ENCODE data around the gene GAGE13. TPM values are rescaled to one million over a fixed set of nuclear protein-coding genes. Genes with fewer than 3 reads are reported as not detected.

The GAGE13 gene
- total and polyA plus RNA-seq, 2 donors (not counting 3 experiments of a cell fraction or from before 2014, with no cell fraction given) = not detected

DNA sequence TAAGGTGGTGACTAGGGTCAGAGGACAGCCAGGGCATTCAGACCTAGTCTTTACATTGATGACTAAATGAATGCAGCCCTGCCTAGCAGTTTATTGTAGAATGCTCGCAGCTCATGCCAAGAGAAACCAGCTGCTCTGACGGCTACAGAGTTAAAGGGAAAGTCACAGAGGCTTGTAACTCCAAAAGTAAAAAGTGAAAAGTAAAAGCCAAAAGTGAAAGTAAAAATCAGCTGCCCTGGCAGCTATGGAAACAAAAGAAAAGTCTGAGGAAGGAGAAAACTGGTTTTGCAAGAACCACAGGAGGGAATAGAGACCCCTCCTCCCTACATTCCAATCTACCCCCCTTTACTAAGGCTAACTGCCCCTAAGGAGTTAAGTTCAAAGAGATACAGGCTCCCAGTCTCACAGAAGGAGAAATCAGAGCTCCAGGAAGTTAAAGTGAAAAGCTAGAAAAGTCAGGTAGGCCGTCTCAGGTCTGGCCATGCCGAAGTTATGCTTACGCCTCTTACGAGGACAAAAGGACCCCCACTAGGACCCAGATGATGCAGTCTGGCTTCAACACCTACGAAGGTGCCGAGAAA lies 21.9 kb upstream of the GAGE13 start:
- no peak overlapping the region for H3K27ac ChIP-seq (ENCODE audit: insufficient read depth, low read depth, low read length)
- DNase-seq (ENCODE audit: low read depth, low spot score) = peak; percentile 10
- CTCF ChIA-PET = no interaction called here

DNA sequence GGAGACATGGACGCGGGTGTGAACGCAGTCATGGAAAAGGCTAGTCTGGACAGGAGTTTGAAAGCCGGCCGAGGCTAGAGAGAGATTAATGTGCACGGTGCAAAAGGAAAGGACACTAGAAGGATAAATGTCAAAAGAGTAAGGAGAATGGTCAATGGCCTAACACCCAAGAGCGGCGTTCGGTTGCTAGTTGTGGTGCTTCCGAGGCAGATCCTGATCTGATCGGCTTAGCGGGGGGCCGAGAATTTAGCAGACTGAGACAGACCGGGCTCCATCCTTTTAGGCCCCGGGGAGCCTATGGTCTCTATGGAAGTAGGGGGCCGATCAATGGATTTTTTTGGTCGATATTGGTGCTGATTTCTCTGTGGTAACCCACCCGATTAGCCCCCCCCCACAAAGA lies 21.0 kb upstream of the GAGE13 start:
- FAIRE-seq (no peak), DNase-seq (ENCODE audit: low read depth, low spot score) (no peak)
- Histone ChIP-seq H3K4me1 (ENCODE audit: control insufficient read depth, extremely low read depth, insufficient read depth, low read length) (no peaks in the 10 kb centered on the region), H3K9me3 (replicated peaks; ENCODE audit: control insufficient read depth, insufficient read depth, low read length) (no peaks in the 10 kb centered on the region), H4K20me1 (replicated peaks; ENCODE audit: control insufficient read depth, extremely low read depth, insufficient read depth, low read length) (no peaks in the 10 kb centered on the region), H3K9me1 (replicated peaks; ENCODE audit: control insufficient read depth, extremely low read depth, insufficient read depth, low read length) (no peaks in the 10 kb centered on the region), H3K27me3 (ENCODE audit: control insufficient read depth in 2 of 2, insufficient read depth in 2 of 2, low read length in 2 of 2) (no peaks in the 10 kb centered on the region), H3K4me2 (ENCODE audit: insufficient read depth, low read length) (no peak overlapping the region), H3K36me3 (ENCODE audit: control insufficient read depth in 2 of 2, extremely low read depth in 1 of 2, insufficient read depth in 2 of 2, low read length in 2 of 2) (no peaks in the 10 kb centered on the region), H3K79me2 (ENCODE audit: control insufficient read depth, insufficient read depth, low read length) (no peaks in the 10 kb centered on the region), H3K4me3 (replicated peaks in 1 of 3; ENCODE audit: insufficient read depth in 1 of 3, low read depth in 1 of 3, low read length in 3 of 3) (no peak overlapping the region), H3K27ac (ENCODE audit: insufficient read depth, low read depth, low read length) (no peak overlapping the region), H2AFZ (ENCODE audit: low read depth, low read length) (no peak overlapping the region), H3K9ac (replicated peaks; ENCODE audit: extremely low read depth, insufficient read depth, low read length) (no peak overlapping the region)
- POLR2A ChIA-PET = no interaction called here
- CTCF ChIA-PET = no interaction called here
- intact Hi-C loops (cut with micrococcal nuclease) (no loop called here), dilution Hi-C loops (cut with MboI; ENCODE audit: extremely low pct_ligation_motif_present, low sequenced_read_pairs) (no loop called here)
- TF ChIP-seq POLR2AphosphoS5 (IDR thresholded peaks at IDR 0.05; ENCODE audit: insufficient read depth, low read depth, low read length) = no peak
- TF ChIP-seq JUN (IDR thresholded peaks at IDR 0.05; ENCODE audit: borderline replicate concordance, insufficient read depth, insufficient read length, low read depth) = no peak
- no peak for TF ChIP-seq MYC (IDR thresholded peaks at IDR 0.05; ENCODE audit: low read depth, low read length)
- no peak for TF ChIP-seq POLR2A (IDR thresholded peaks at IDR 0.05; ENCODE audit: low read depth, low read length)
- no TSS peak for BruUV-seq (replicated peaks)

More for the DNA sequence above, 21.9 kb upstream of the GAGE13 start:
- BruUV-seq (replicated peaks) = no TSS peak
- peak overlapping the region in 2 of 3 experiments; percentile 5 to 36 for H3K4me3 ChIP-seq (replicated peaks in 1 of 3; ENCODE audit: insufficient read depth in 1 of 3, low read depth in 1 of 3, low read length in 3 of 3)
- H3K9me3 ChIP-seq (replicated peaks; ENCODE audit: control insufficient read depth, insufficient read depth, low read length) = no peaks in the 10 kb centered on the region
- H3K36me3 ChIP-seq (ENCODE audit: control insufficient read depth in 2 of 2, extremely low read depth in 1 of 2, insufficient read depth in 2 of 2, low read length in 2 of 2) = no peaks in the 10 kb centered on the region
- dilution Hi-C loops (cut with MboI; ENCODE audit: extremely low pct_ligation_motif_present, low sequenced_read_pairs) (no loop called here), intact Hi-C loops (cut with micrococcal nuclease) (no loop called here)
- FAIRE-seq = no peak
- peak overlapping the region; percentile 72 for H3K4me2 ChIP-seq (ENCODE audit: insufficient read depth, low read length)
- peak overlapping the region; percentile 83 for H2AFZ ChIP-seq (ENCODE audit: low read depth, low read length)
- H3K27me3 ChIP-seq (ENCODE audit: control insufficient read depth in 2 of 2, insufficient read depth in 2 of 2, low read length in 2 of 2) = no peaks in the 10 kb centered on the region
- H3K9ac ChIP-seq (replicated peaks; ENCODE audit: extremely low read depth, insufficient read depth, low read length) = peak overlapping the region; percentile 9
- POLR2A ChIA-PET = no interaction called here
- no peaks in the 10 kb centered on the region for H3K9me1 ChIP-seq (replicated peaks; ENCODE audit: control insufficient read depth, extremely low read depth, insufficient read depth, low read length)
- no peak for TF ChIP-seq POLR2AphosphoS5 (IDR thresholded peaks at IDR 0.05; ENCODE audit: insufficient read depth, low read depth, low read length)
- no peaks in the 10 kb centered on the region for H3K79me2 ChIP-seq (ENCODE audit: control insufficient read depth, insufficient read depth, low read length)
- H4K20me1 ChIP-seq (replicated peaks; ENCODE audit: control insufficient read depth, extremely low read depth, insufficient read depth, low read length) = no peaks in the 10 kb centered on the region
- no peaks in the 10 kb centered on the region for H3K4me1 ChIP-seq (ENCODE audit: control insufficient read depth, extremely low read depth, insufficient read depth, low read length)
